MCF 10A (cell line): ENCODE results near the gene ACSL4. TPM values are rescaled to one million over a fixed set of nuclear protein-coding genes. Genes with fewer than 3 reads are reported as not detected.

Experiments
- BruUV-seq: library from RNA; stranded (reverse); fragments of 400-500 nt; replicated peaks from 2 replicates; lab custom pipeline; 2021; lab: Mats Ljungman, UMichigan
- CTCF ChIA-PET: fragments of 300-600 bp; sonication (Branson Sonifier 250); formaldehyde crosslinking; extraction: SDS; loops from one replicate; lab custom pipeline; 2021; ENCODE audit warnings: antibody characterized with exemption, inconsistent platforms; lab: Yijun Ruan, JAX
- POLR2A ChIA-PET: fragments of 300-600, 350-650 bp; sonication (Branson Sonifier 250); formaldehyde crosslinking; extraction: SDS; loops from one replicate; lab custom pipeline; 2020; ENCODE audit warnings: antibody characterized with exemption, inconsistent platforms; lab: Yijun Ruan, JAX
- DNase-seq: peaks from one replicate; pipeline ENCODE4 v3.0.0-alpha.2; 2018; ENCODE audit not compliant: unreplicated experiment
- H3K27ac Mint-ChIP-seq: one replicate; pipeline ENCODE4 v1.8.0; 2022; ENCODE audit warnings: mild to moderate bottlenecking, low read depth, mixed read lengths; ENCODE audit not compliant: unreplicated experiment
- H3K27me3 Mint-ChIP-seq: one replicate; pipeline ENCODE4 v1.8.0; 2022; ENCODE audit warnings: mixed read lengths; ENCODE audit not compliant: insufficient read depth, unreplicated experiment
- H3K36me3 Mint-ChIP-seq: one replicate; pipeline ENCODE4 v1.8.0; 2022; ENCODE audit warnings: mild to moderate bottlenecking, moderate library complexity, mixed read lengths; ENCODE audit not compliant: insufficient read depth, unreplicated experiment
- H3K4me1 Mint-ChIP-seq: one replicate; pipeline ENCODE4 v1.8.0; 2022; ENCODE audit warnings: mixed read lengths; ENCODE audit not compliant: insufficient read depth, unreplicated experiment
- H3K4me3 Mint-ChIP-seq: one replicate; pipeline ENCODE4 v1.8.0; 2022; ENCODE audit warnings: mild to moderate bottlenecking, moderate library complexity, mixed read lengths; ENCODE audit not compliant: unreplicated experiment
- H3K9me3 Mint-ChIP-seq: one replicate; pipeline ENCODE4 v1.8.0; 2022; ENCODE audit warnings: mixed read lengths; ENCODE audit not compliant: unreplicated experiment
- CTCF ChIP-seq: fragments of 200-600 bp; IDR thresholded peaks from one replicate; pipeline ENCODE4 v1.8.0; 2022; ENCODE audit warnings: antibody characterized with exemption, mild to moderate bottlenecking; ENCODE audit not compliant: unreplicated experiment
- intact Hi-C: fragments of 100-400 bp; cut with micrococcal nuclease; formaldehyde crosslinking; loops from 2 replicates; pipeline ENCODE4 v1.14.1; 2022
- total RNA-seq: library from RNA; stranded (reverse); gene quantifications from 2 replicates; pipeline ENCODE4 v1.2.3, GENCODE V29; 2022

Gene ACSL4
- total RNA-seq, 1 experiment from 2014 or later = 70.1 TPM

- H3K9me3 Mint-ChIP-seq = no peaks in the 10 kb centered on the region
- peaks cover 8% of the 10 kb centered on the region for H3K4me1 Mint-ChIP-seq
- no peak overlapping the region for H3K4me3 Mint-ChIP-seq
- H3K36me3 Mint-ChIP-seq = no peaks in the 10 kb centered on the region
- intact Hi-C loops = loop anchor here (10.0 kb wide), 1 partner anchor 71 kb away; no protein-coding TSS in a partner anchor
- TF ChIP-seq CTCF = no peak
- no peak overlapping the region for H3K27ac Mint-ChIP-seq
- no TSS peak for BruUV-seq
- POLR2A ChIA-PET = interaction anchor here (2.0 to 3.3 kb wide), 2 partner anchors 10 to 39 kb away, joined by 5 to 20 read pairs; partner anchors contain the start of gene ACSL4
- no peak for DNase-seq
- H3K27me3 Mint-ChIP-seq = peaks cover 42% of the 10 kb centered on the region
- CTCF ChIA-PET = interaction anchor here (1.2 kb wide), 1 partner anchor 83 kb away, joined by 3 read pairs; no protein-coding TSS in a partner anchor
Observed at GRCh38 chrX:109773374-109773773, 40.3 kb upstream of the ACSL4 start.

- Mint-ChIP-seq H3K9me3 (peaks cover 8% of the 10 kb centered on the region), H3K27ac (no peak overlapping the region), H3K36me3 (no peaks in the 10 kb centered on the region), H3K27me3 (peaks cover 54% of the 10 kb centered on the region), H3K4me3 (no peak overlapping the region), H3K4me1 (peaks cover 8% of the 10 kb centered on the region)
- POLR2A ChIA-PET = no interaction called here
- DNase-seq = no peak
- intact Hi-C loops = loop anchor here (10.0 kb wide), 1 partner anchor 74 kb away; no protein-coding TSS in a partner anchor
- no TSS peak for BruUV-seq
- no peak for TF ChIP-seq CTCF
- CTCF ChIA-PET = interaction anchor here (0.5 kb wide), 1 partner anchor 77 kb away, joined by 3 read pairs; no protein-coding TSS in a partner anchor
Observed at GRCh38 chrX:109770780-109771179, 37.7 kb upstream of the ACSL4 start.

- Mint-ChIP-seq H3K27ac (no peak overlapping the region), H3K36me3 (no peaks in the 10 kb centered on the region), H3K9me3 (peaks cover 3% of the 10 kb centered on the region), H3K27me3 (peaks cover 56% of the 10 kb centered on the region), H3K4me1 (peaks cover 6% of the 10 kb centered on the region), H3K4me3 (no peak overlapping the region)
- TF ChIP-seq CTCF = no peak
- no TSS peak for BruUV-seq
- intact Hi-C loops = no loop called here
- CTCF ChIA-PET = interaction anchor here (0.5 kb wide), 1 partner anchor 808 kb away, joined by 3 read pairs; no protein-coding TSS in a partner anchor
- no peak for DNase-seq
- POLR2A ChIA-PET = no interaction called here
Observed at GRCh38 chrX:109760922-109761250, 27.8 kb upstream of the ACSL4 start.

GRCh38 chrX:109760209-109760921, 27.3 kb upstream of the ACSL4 start:
- Mint-ChIP-seq H3K9me3 (peaks cover 8% of the 10 kb centered on the region), H3K36me3 (no peaks in the 10 kb centered on the region), H3K27ac (no peak overlapping the region), H3K4me3 (no peak overlapping the region), H3K27me3 (peaks cover 51% of the 10 kb centered on the region), H3K4me1 (peaks cover 6% of the 10 kb centered on the region)
- intact Hi-C loops = no loop called here
- no peak for TF ChIP-seq CTCF
- DNase-seq = no peak
- ChIA-PET POLR2A (no interaction called here), CTCF (interaction anchor here (0.5 kb wide), 1 partner anchor 809 kb away, joined by 3 read pairs; no protein-coding TSS in a partner anchor)
- BruUV-seq = no TSS peak
